ENCODE data around the gene ERCC6L2. TPM values are rescaled to one million over a fixed set of nuclear protein-coding genes. Genes with fewer than 3 reads are reported as not detected.

Gene ERCC6L2
- total RNA-seq, 1 experiment from 2014 or later, result 62.7 TPM

GRCh38 chr9:95962936-95963335 lies 87.4 kb downstream of the ERCC6L2 start:
- in situ Hi-C loops (cut with HindIII; ENCODE audit: low sequenced_read_pairs), result no loop called here
- DNase-seq (ENCODE audit: low spot score), result no peak

DNA sequence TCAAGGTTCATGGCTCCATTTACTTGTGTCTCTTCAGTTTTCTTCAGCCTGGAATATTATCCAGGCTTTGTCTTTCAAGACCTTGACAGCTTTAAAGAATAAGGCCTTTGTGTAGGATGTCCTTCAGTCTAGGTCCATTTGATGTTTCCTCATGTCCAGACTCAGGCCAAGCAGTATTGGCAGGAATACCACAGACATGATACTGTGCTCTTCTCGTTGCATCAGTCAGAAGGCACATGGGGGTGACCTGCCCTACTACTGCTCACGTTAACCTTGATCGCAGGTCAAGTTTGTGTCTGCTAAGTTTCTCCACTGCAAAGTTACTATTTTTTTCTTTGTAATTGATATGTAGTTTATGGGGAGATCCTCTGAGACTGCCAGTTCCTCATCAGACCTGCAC lies 88.2 kb downstream of the ERCC6L2 start:
- no peak for DNase-seq (ENCODE audit: low spot score)
- in situ Hi-C loops (cut with HindIII; ENCODE audit: low sequenced_read_pairs), result no loop called here

- in situ Hi-C loops (cut with HindIII; ENCODE audit: low sequenced_read_pairs), result no loop called here
- DNase-seq (ENCODE audit: low spot score), result no peak
Measured at GRCh38 chr9:95966306-95966705, 90.8 kb downstream of the ERCC6L2 start.

DNA sequence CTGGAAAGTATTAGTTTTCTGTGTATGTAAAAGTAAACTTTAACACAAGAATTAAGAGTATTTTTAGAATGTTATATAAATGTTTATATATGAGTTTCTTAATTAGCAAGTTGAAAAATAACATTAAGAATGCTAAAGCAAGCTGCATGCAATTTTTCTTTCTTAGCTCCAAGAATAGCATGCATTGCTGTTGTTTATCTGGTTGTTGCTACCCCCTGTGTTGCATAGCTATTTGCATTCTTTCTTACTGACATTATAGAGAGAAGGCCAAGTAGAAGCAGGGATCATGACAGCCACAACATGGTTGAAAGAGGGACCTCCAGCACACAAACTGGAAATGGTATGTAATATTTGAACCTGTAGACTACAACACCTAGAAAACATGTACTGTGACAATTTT lies 94.8 kb downstream of the ERCC6L2 start:
- DNase-seq (ENCODE audit: low spot score), result no peak
- in situ Hi-C loops (cut with HindIII; ENCODE audit: low sequenced_read_pairs), result no loop called here

- in situ Hi-C loops (cut with HindIII; ENCODE audit: low sequenced_read_pairs), result no loop called here
- peak; percentile 25 for DNase-seq (ENCODE audit: low spot score)
Measured at GRCh38 chr9:95971815-95972214, 96.3 kb downstream of the ERCC6L2 start.

- no peak for DNase-seq (ENCODE audit: low spot score)
- in situ Hi-C loops (cut with HindIII; ENCODE audit: low sequenced_read_pairs), result no loop called here
Measured at GRCh38 chr9:95974389-95974788, 98.9 kb downstream of the ERCC6L2 start.

DNA sequence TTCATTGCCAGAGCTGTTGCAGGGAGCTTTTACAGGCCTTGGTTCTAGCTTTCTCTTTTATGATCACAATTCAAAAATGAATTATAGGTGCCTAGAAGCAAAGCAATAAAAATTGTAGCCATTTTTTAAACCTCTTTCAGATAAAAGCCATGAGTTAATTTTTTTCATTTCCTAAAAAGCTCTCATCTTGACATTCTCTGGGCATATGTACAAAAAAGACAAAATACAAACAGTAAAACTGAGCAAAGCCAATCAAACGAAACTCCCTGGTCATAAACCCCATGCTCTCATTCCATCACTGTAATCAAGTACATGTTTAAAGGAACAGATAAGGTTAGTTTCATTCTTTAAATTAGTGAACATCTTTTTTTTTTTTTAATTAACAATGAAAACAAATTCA lies 101.9 kb downstream of the ERCC6L2 start:
- DNase-seq (ENCODE audit: low spot score), result no peak
- in situ Hi-C loops (cut with HindIII; ENCODE audit: low sequenced_read_pairs), result no loop called here

GRCh38 chr9:95978106-95978505 lies 102.6 kb downstream of the ERCC6L2 start:
- in situ Hi-C loops (cut with HindIII; ENCODE audit: low sequenced_read_pairs), result no loop called here

GRCh38 chr9:95979446-95979845 lies 104.0 kb downstream of the ERCC6L2 start:
- in situ Hi-C loops (cut with HindIII; ENCODE audit: low sequenced_read_pairs), result no loop called here
- peak; percentile 11 for DNase-seq (ENCODE audit: low spot score)

More at GRCh38 chr9:95978106-95978505, 102.6 kb downstream of the ERCC6L2 start:
- no peak for DNase-seq (ENCODE audit: low spot score)

GRCh38 chr9:95980262-95981125 lies 105.0 kb downstream of the ERCC6L2 start:
- no peak for DNase-seq (ENCODE audit: low spot score)

DNA sequence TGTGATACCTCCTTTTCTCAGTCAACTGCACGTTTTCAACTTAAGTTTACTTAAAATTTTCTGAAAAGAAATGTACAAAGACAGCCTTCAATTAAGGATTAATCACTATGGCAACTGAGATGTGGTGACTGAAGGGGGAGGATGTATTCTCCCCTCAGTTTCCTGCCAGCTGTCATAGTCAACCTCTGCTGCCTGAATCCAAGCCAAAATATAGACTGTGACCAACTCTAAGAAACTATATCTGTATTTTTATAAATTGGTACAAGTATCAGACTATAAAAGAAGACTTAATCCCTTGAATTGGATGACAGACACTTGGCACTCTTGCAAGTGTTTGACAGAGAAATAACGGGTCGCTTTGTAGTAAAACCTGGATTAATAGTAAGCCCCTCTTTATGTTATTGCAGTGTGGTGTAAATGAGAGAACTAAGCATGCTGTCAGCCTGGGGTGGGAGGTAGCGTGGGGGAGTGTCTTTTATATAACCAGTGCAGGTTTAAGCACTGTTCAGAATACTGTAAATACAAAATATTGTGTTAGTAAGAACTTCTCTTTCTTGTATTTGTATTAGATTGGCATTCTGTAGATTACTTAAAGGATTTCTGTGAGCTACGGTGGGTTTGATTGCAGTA lies 106.4 kb downstream of the ERCC6L2 start:
- no peak for DNase-seq (ENCODE audit: low spot score)
- in situ Hi-C loops (cut with HindIII; ENCODE audit: low sequenced_read_pairs), result no loop called here

More at GRCh38 chr9:95980262-95981125, 105.0 kb downstream of the ERCC6L2 start:
- in situ Hi-C loops (cut with HindIII; ENCODE audit: low sequenced_read_pairs), result no loop called here

- DNase-seq (ENCODE audit: low spot score), result no peak
- in situ Hi-C loops (cut with HindIII; ENCODE audit: low sequenced_read_pairs), result no loop called here
Measured at GRCh38 chr9:95985440-95986055, 110.1 kb downstream of the ERCC6L2 start.

DNA sequence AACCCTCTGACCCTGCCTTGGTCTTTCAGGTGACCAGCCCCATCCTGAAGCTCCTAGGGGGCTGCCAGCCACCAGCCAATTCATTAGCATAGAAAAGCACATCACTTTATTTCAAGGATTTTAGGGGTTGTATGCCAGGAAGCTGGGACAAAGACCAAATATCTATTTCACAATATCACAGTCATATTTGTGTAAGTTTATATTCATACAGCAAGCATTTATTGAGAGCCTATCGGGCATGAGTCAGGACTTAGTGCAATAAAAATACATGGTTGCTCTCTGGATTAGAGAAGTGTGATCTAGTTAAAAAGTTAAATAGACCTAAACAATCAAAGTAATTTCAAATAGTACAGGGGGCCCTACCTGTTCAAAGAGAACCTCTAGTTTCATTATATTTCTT lies 113.8 kb downstream of the ERCC6L2 start:
- no peak for DNase-seq (ENCODE audit: low spot score)
- in situ Hi-C loops (cut with HindIII; ENCODE audit: low sequenced_read_pairs), result no loop called here

GRCh38 chr9:95991326-95991725 lies 115.8 kb downstream of the ERCC6L2 start:
- in situ Hi-C loops (cut with HindIII; ENCODE audit: low sequenced_read_pairs), result no loop called here
- DNase-seq (ENCODE audit: low spot score), result no peak

DNA sequence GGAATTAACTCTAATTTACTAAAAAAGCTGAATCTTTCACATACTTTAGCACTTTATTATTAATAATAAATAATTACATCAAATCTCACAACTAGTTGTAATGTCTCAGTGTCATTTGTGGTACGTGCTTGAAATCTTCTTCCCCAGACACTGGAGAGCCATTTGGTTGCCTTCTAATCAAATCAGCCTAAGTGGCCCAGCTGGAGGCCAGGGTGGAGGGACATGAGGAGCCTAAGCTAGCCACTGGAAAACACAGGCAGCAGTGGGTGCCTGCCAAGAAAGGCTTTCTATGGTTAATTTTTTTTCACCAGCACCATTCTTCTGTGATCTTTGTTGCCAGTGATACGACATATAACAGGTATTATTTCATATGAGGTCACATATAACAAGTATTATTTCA lies 117.0 kb downstream of the ERCC6L2 start:
- no peak for DNase-seq (ENCODE audit: low spot score)
- in situ Hi-C loops (cut with HindIII; ENCODE audit: low sequenced_read_pairs), result no loop called here

DNA sequence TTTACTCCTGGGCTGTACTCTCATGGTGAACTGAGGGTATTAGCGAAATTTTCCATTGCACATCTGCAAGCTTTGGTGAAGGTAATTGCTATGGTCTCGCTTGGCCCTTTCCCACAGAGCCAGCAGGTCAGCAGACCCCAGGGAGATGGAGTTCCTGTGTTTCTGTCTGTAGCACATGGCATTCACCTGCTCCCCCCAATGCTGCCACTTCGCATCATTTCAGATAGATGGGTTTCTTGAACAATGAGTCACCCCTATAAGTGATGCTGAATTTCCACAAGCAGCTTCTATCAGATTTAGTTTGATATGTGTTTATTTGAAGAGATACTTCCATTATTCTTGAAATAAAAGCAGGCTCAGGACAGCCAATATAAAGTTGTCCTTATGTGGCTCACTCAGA lies 117.8 kb downstream of the ERCC6L2 start:
- in situ Hi-C loops (cut with HindIII; ENCODE audit: low sequenced_read_pairs), result no loop called here
- DNase-seq (ENCODE audit: low spot score), result no peak

GRCh38 chr9:95999390-95999789 lies 123.9 kb downstream of the ERCC6L2 start:
- in situ Hi-C loops (cut with HindIII; ENCODE audit: low sequenced_read_pairs), result no loop called here
- DNase-seq (ENCODE audit: low spot score), result no peak

DNA sequence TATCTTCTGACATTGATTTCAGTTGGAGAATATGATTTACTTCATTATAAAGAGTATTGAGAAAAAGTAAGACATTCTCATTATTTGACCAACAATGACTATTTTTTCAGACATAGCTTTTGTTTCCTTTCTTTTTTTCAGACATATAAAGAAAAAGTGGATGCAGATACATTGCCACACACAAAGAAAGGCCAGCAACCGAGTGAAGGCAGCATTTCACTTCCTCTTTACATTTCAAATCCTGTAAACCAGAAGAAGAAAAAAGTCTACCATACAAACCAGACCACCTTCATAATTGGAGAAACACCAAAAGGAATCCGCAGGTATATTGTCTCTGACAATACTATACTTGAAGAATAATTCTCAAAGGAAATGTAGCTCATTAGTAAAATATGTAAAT lies 128.9 kb downstream of the ERCC6L2 start:
- in situ Hi-C loops (cut with HindIII; ENCODE audit: low sequenced_read_pairs), result no loop called here
- no peak for DNase-seq (ENCODE audit: low spot score)

DNA sequence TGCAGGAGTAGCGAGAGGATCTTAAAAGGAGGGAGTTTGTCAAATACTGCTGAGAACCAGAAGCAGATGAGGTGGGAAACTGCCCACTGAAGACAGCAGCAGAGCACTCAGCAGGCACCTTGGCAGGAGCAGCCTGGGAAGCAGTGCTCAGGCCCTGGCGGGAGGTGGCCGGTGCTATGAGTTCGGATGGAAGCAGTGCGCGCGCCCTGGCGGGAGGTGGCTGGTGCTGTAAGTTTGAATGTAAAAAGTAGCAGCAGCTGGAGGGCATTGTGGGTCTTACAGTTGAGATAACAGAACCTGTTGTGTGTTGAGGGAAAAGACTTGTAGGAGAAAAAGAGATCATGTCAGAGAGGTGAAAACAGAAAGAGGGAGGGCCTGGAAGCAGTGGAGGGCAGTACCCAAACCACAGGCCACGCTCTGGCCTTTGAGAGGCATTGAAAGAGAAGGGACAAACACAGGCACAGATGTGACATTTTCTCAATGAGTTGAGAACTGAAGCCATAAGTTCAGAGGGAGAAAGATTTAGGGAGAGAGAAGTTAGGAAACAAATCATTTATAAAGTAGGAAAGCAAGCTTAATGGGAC lies 130.9 kb downstream of the ERCC6L2 start:
- no peak for DNase-seq (ENCODE audit: low spot score)
- in situ Hi-C loops (cut with HindIII; ENCODE audit: low sequenced_read_pairs), result no loop called here

GRCh38 chr9:96006961-96007360 lies 131.5 kb downstream of the ERCC6L2 start:
- no peak for DNase-seq (ENCODE audit: low spot score)
- in situ Hi-C loops (cut with HindIII; ENCODE audit: low sequenced_read_pairs), result no loop called here
